ENCODE data around the gene EPS8L2. TPM values are rescaled to one million over a fixed set of nuclear protein-coding genes. Genes with fewer than 3 reads are reported as not detected.

Gene EPS8L2
- total RNA-seq, 1 experiment from 2014 or later = 92.8 TPM

DNA sequence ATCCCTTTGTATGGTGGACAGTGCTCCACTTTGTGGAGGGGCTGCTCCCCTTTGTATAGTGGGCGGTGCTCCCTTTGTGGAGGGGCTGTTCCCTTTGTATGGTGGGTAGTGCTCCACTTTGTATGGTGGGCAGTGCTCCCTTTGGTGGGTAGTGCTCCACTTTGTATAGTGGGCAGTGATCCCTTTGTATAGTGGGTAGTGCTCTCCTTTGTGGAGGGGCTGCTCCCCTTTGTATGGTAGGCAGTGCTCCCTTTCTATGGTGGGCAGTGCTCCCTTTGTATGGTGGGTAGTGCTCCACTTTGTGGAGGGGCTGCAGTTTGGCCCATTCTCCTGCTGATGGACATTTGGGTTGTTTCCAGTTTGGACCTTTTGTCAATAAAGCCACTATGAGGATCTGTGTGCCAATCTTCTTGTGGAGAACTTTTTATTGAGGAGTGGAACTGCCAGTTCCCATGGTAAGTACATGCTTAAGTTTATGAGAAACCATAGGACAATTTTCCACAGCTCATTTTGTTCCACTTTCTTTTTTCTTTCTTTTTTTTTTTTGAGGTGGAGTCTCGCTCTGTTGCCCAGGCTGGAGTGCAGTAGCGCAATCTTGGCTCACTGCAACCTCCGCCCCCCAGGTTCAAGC, 36.7 kb downstream of the EPS8L2 start:
- no peak overlapping the region for H3K14ac ChIP-seq (ENCODE audit: insufficient read depth, low read length)
- H2BK12ac ChIP-seq (ENCODE audit: insufficient read length, low read depth, low read length) = peak overlapping the region; percentile 47
- H3K23me2 ChIP-seq (ENCODE audit: insufficient read length, low read depth, low read length, poor library complexity, severe bottlenecking) = peaks cover 4% of the 10 kb centered on the region
- no peak overlapping the region for H3T11ph ChIP-seq (ENCODE audit: low read length)
- H3K56ac ChIP-seq (ENCODE audit: insufficient read length, low read depth, low read length) = no peak overlapping the region
- DNase-seq = no peak
- H2AFZ ChIP-seq (ENCODE audit: low read length) = no peak overlapping the region
- H3K18ac ChIP-seq (ENCODE audit: insufficient read length, low read depth, low read length) = peak overlapping the region; percentile 36
- H3K79me1 ChIP-seq (ENCODE audit: insufficient read depth, low read depth, low read length, poor library complexity, severe bottlenecking) = no peaks in the 10 kb centered on the region
- no peak overlapping the region for H3K27ac ChIP-seq (ENCODE audit: insufficient read length, low read depth, low read length)
- no peak overlapping the region for H3K4me3 Mint-ChIP-seq
- no peak overlapping the region for H2BK5ac ChIP-seq (ENCODE audit: insufficient read length, low read length)
- H3K27ac Mint-ChIP-seq = no peak overlapping the region; a peak in 1 of 7 replicates
- no peak overlapping the region for H4K8ac ChIP-seq (replicated peaks; ENCODE audit: insufficient read length, low read depth, low read length)
- no peaks in the 10 kb centered on the region for H3K9me3 Mint-ChIP-seq
- peaks cover 3% of the 10 kb centered on the region; the same call in 1 of the 2 replicates for H3K79me2 ChIP-seq (ENCODE audit: insufficient read depth, low read length)
- H3K23ac ChIP-seq (ENCODE audit: insufficient read length, low read depth, low read length) = no peak overlapping the region
- no peak overlapping the region for H3K4me2 ChIP-seq (ENCODE audit: insufficient read depth, insufficient read length, low read length)
- H3K9me3 ChIP-seq (ENCODE audit: control insufficient read depth, low read depth, low read length) = no peaks in the 10 kb centered on the region
- H4K5ac ChIP-seq (ENCODE audit: insufficient read length, low read depth, low read length) = no peak overlapping the region
- no peaks in the 10 kb centered on the region; the same call in 1 of the 2 replicates for H3K27me3 Mint-ChIP-seq (ENCODE audit: low read depth)
- H2BK20ac ChIP-seq (ENCODE audit: low read depth, low read length, poor library complexity, severe bottlenecking) = peak overlapping the region; percentile 13
- no peaks in the 10 kb centered on the region for H4K20me1 ChIP-seq (ENCODE audit: control insufficient read depth, insufficient read depth, insufficient read length)
- H2AK5ac ChIP-seq (ENCODE audit: insufficient read length, low read length) = no peak overlapping the region
- H3K36me3 Mint-ChIP-seq (ENCODE audit: insufficient read depth in 1 of 3, low read depth in 3 of 3) = peaks cover 0 to 2% (median 0%) of the 10 kb centered on the region in 3 experiments; a peak in 1 of 7 replicates
- no peak overlapping the region for H4K91ac ChIP-seq (ENCODE audit: insufficient read length, low read depth, low read length)
- no peak overlapping the region; the same call in 1 of the 2 replicates for H3K4ac ChIP-seq (ENCODE audit: low read depth, low read length)
- no peaks in the 10 kb centered on the region; the same call in 1 of the 2 replicates for H3K4me1 ChIP-seq (ENCODE audit: insufficient read depth, low read length)
- no peaks in the 10 kb centered on the region for H3K27me3 ChIP-seq (ENCODE audit: insufficient read depth, low read length)
- WGBS (ENCODE audit: extremely low coverage, insufficient read length, low lambda C conversion rate) = no CpG with 5 or more reads among the region's 4 CpGs
- no peak overlapping the region for H2BK15ac ChIP-seq (ENCODE audit: low read depth, low read length)
- no peak overlapping the region for H2BK120ac ChIP-seq (ENCODE audit: low read depth, low read length, poor library complexity, severe bottlenecking)
- H3K9ac ChIP-seq (ENCODE audit: extremely low read depth, insufficient read length, low read length) = no peak overlapping the region
- H3K4me1 Mint-ChIP-seq = peaks cover 13 to 27% of the 10 kb centered on the region in 2 experiments
- TF ChIP-seq, protein P1, sequence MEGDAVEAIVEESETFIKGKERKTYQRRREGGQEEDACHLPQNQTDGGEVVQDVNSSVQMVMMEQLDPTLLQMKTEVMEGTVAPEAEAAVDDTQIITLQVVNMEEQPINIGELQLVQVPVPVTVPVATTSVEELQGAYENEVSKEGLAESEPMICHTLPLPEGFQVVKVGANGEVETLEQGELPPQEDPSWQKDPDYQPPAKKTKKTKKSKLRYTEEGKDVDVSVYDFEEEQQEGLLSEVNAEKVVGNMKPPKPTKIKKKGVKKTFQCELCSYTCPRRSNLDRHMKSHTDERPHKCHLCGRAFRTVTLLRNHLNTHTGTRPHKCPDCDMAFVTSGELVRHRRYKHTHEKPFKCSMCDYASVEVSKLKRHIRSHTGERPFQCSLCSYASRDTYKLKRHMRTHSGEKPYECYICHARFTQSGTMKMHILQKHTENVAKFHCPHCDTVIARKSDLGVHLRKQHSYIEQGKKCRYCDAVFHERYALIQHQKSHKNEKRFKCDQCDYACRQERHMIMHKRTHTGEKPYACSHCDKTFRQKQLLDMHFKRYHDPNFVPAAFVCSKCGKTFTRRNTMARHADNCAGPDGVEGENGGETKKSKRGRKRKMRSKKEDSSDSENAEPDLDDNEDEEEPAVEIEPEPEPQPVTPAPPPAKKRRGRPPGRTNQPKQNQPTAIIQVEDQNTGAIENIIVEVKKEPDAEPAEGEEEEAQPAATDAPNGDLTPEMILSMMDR (conservative IDR thresholded peaks at IDR 0.05) = no peak
